Hepatocyte (in vitro differentiated cells): ENCODE results near the gene DAB2IP.

Experiments
- CTCF ChIP-seq: fragments of 200-600 bp; sonication (generic); IDR thresholded peaks from 2 replicates; pipeline ENCODE4 v1.5.1; 2016; ENCODE audit warnings: antibody characterized with exemption, mild to moderate bottlenecking; ENCODE audit not compliant: poor library complexity
- EZH2 ChIP-seq: fragments of 200-600 bp; sonication (generic); IDR thresholded peaks from 2 replicates; pipeline ENCODE4 v1.6.1; 2016; ENCODE audit warnings: antibody characterized with exemption, mild to moderate bottlenecking, borderline replicate concordance
- EZH2phosphoT487 ChIP-seq: fragments of 200-600 bp; sonication (generic); IDR thresholded peaks from one replicate; pipeline ENCODE4 v1.6.1; 2018; ENCODE audit warnings: antibody characterized with exemption, mild to moderate bottlenecking, low read depth, moderate library complexity; ENCODE audit not compliant: unreplicated experiment, severe bottlenecking

GRCh38 chr9:121827251-121827967 is 176.0 kb downstream of the DAB2IP start:
- TF ChIP-seq CTCF (no peak), EZH2phosphoT487 (no peak), EZH2 (no peak)
